Heart left ventricle (tissue), 13 donors: Measurements from ENCODE around the gene SVBP.

Source experiments
- CTCF ChIP-seq, 12 donors: fragments of 200-600 bp; sonication (generic) in 4 of 12; IDR thresholded peaks; one replicate each; pipeline versions ENCODE4 v1.5.0 to v1.8.0; 2018 to 2022; ENCODE audit warnings: antibody characterized with exemption in 12 of 12, mild to moderate bottlenecking in 5 of 12
- POLR2A ChIP-seq, 2 donors: fragments of 450-650 bp; IDR thresholded peaks; one replicate each; pipeline ENCODE4 v1.6.1; 2017; ENCODE audit warnings: antibody characterized with exemption in 2 of 2, mild to moderate bottlenecking in 2 of 2, moderate library complexity in 2 of 2
- donor health status: ischemic (EF 13 %, LVEDD 7.1; RV severe dilation, severe dysfunction).
- donor health status: DM: no; HTN: yes; CAD: no.
- donor health status: DM: no; HTN: no; CAD: no.
- donor health status: ischemic (EF 25% LVEDD 6.9; RV normal size, moderate dysfunction).
- donor health status: ischemic (EF 25% LVEDD 5.7; RV mildly dilated, moderate dysfunction).
- donor health status: ischemic (EF 35%, LVEDD 5.7; RV mildly dilated, moderate dysfunction).
- donor health status: nonischemic (EF 11% LVEDD 7.7; RV severe dilation, severe dysfunction).
- donor health status: DM: yes; HTN: yes; CAD: no.
- donor health status: PGD.
- donor health status: ischemic (EF 29% LVEDD 5.4; RV normal size, mild dysfunction).
- donor health status: nonischemic (EF 23%, LVEDD 6.1; RV moderate dilation, normal function).

- TF ChIP-seq CTCF (IDR thresholded peaks at IDR 0.05) (no peak), POLR2A (IDR thresholded peaks at IDR 0.05) (no peak)
Observed at GRCh38 chr1:42817440-42817767, 207 bp upstream of the SVBP start.
